Testis (tissue), 2 donors: ENCODE data around the gene PCSK4.

ENCODE experiments used
- CTCF ChIP-seq, 3 experiments: fragments of 450-650 bp in 2 of 3; fragments of 200-600 bp in 1 of 3; sonication (generic) in 1 of 3; IDR thresholded peaks; one replicate each; pipeline ENCODE4 v1.5.1; 2016 to 2019; ENCODE audit warnings: antibody characterized with exemption in 3 of 3, mild to moderate bottlenecking in 2 of 3, moderate library complexity in 1 of 3
- POLR2A ChIP-seq: fragments of 450-650 bp; IDR thresholded peaks from one replicate; pipeline ENCODE4 v1.6.1; 2017; ENCODE audit warnings: antibody characterized with exemption, mild to moderate bottlenecking, moderate library complexity

- no peak for TF ChIP-seq POLR2A
- no peak for TF ChIP-seq CTCF (IDR thresholded peaks at IDR 0.05)
These were observed 30.7 kb downstream of the PCSK4 start for GRCh38 chr19:1459479-1459878.
